ENCODE results near the gene OR4E2. TPM values are rescaled to one million over a fixed set of nuclear protein-coding genes. Genes with fewer than 3 reads are reported as not detected.

Gene OR4E2
- total RNA-seq, 1 experiment from 2014 or later: not detected

DNA sequence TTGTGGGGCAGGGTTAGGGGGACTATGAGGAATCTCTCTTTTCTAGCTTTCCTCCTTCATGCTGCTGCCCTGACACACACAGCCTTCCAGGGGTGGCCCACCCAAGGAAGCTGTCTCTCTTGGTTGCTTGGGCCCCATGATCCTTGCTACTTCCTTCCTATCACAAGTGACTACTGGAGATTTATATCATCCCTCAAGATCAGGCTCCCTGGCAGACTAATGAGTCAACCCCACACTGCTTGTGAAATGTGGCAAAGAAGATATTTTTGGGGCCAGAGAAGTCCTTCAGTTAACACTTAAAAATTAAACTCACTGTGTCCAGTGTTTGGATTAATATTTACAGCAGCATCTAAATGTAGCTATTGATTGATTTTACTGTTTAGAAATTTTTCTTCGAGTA is 18.5 kb downstream of the OR4E2 start:
- no peak overlapping the region for H4K5ac ChIP-seq (ENCODE audit: insufficient read length, low read depth, low read length)
- no peak overlapping the region for H3K18ac ChIP-seq (ENCODE audit: insufficient read length, low read depth, low read length)
- H3K9me3 ChIP-seq (ENCODE audit: control insufficient read depth, low read depth, low read length): no peaks in the 10 kb centered on the region
- no peaks in the 10 kb centered on the region for H3K23me2 ChIP-seq (ENCODE audit: insufficient read length, low read depth, low read length, poor library complexity, severe bottlenecking)
- H3K79me2 ChIP-seq (ENCODE audit: insufficient read depth, low read length): no peaks in the 10 kb centered on the region
- TF ChIP-seq, protein P1, sequence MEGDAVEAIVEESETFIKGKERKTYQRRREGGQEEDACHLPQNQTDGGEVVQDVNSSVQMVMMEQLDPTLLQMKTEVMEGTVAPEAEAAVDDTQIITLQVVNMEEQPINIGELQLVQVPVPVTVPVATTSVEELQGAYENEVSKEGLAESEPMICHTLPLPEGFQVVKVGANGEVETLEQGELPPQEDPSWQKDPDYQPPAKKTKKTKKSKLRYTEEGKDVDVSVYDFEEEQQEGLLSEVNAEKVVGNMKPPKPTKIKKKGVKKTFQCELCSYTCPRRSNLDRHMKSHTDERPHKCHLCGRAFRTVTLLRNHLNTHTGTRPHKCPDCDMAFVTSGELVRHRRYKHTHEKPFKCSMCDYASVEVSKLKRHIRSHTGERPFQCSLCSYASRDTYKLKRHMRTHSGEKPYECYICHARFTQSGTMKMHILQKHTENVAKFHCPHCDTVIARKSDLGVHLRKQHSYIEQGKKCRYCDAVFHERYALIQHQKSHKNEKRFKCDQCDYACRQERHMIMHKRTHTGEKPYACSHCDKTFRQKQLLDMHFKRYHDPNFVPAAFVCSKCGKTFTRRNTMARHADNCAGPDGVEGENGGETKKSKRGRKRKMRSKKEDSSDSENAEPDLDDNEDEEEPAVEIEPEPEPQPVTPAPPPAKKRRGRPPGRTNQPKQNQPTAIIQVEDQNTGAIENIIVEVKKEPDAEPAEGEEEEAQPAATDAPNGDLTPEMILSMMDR (conservative IDR thresholded peaks at IDR 0.05): no peak
- H3K14ac ChIP-seq (ENCODE audit: insufficient read depth, low read length): no peak overlapping the region
- no peaks in the 10 kb centered on the region for H3K4me1 ChIP-seq (ENCODE audit: insufficient read depth, low read length)
- no peaks in the 10 kb centered on the region for H3K4me1 Mint-ChIP-seq
- no peak for DNase-seq
- no peaks in the 10 kb centered on the region for H4K20me1 ChIP-seq (ENCODE audit: control insufficient read depth, insufficient read depth, insufficient read length)
- H2AFZ ChIP-seq (ENCODE audit: low read length): no peak overlapping the region
- no peak overlapping the region for H3K23ac ChIP-seq (ENCODE audit: insufficient read length, low read depth, low read length)
- H3K4ac ChIP-seq (ENCODE audit: low read depth, low read length): no peak overlapping the region
- H3K9ac ChIP-seq (ENCODE audit: extremely low read depth, insufficient read length, low read length): no peak overlapping the region
- WGBS (ENCODE audit: extremely low coverage, insufficient read length, low lambda C conversion rate): no CpG with 5 or more reads among the region's 1 CpG
- no peak overlapping the region for H2BK5ac ChIP-seq (ENCODE audit: insufficient read length, low read length)
- no peak overlapping the region for H4K91ac ChIP-seq (ENCODE audit: insufficient read length, low read depth, low read length)
- H3K79me1 ChIP-seq (ENCODE audit: insufficient read depth, low read depth, low read length, poor library complexity, severe bottlenecking): no peaks in the 10 kb centered on the region
- no peak overlapping the region for H2BK120ac ChIP-seq (ENCODE audit: low read depth, low read length, poor library complexity, severe bottlenecking)
- no peaks in the 10 kb centered on the region for H3K27me3 ChIP-seq (ENCODE audit: insufficient read depth, low read length)
- no peak overlapping the region for H3K4me2 ChIP-seq (ENCODE audit: insufficient read depth, insufficient read length, low read length)
- H2AK5ac ChIP-seq (ENCODE audit: insufficient read length, low read length): no peak overlapping the region
- no peak overlapping the region for H2BK20ac ChIP-seq (ENCODE audit: low read depth, low read length, poor library complexity, severe bottlenecking)
- H3K4me3 Mint-ChIP-seq: no peak overlapping the region
- no peak overlapping the region for H3K27ac Mint-ChIP-seq
- H3T11ph ChIP-seq (ENCODE audit: low read length): no peak overlapping the region
- no peak overlapping the region for H2BK12ac ChIP-seq (ENCODE audit: insufficient read length, low read depth, low read length)
- no peak overlapping the region for H3K27ac ChIP-seq (ENCODE audit: insufficient read length, low read depth, low read length)
- H3K9me3 Mint-ChIP-seq: peaks cover 5 to 13% of the 10 kb centered on the region in 2 experiments; a peak in 4 of 5 replicates
- no peak overlapping the region for H4K8ac ChIP-seq (replicated peaks; ENCODE audit: insufficient read length, low read depth, low read length)
- H3K27me3 Mint-ChIP-seq (ENCODE audit: low read depth): peaks cover 6% of the 10 kb centered on the region
- H3K36me3 Mint-ChIP-seq (ENCODE audit: insufficient read depth in 1 of 3, low read depth in 3 of 3): no peaks in the 10 kb centered on the region
- no peak overlapping the region for H3K56ac ChIP-seq (ENCODE audit: insufficient read length, low read depth, low read length)
- H2BK15ac ChIP-seq (ENCODE audit: low read depth, low read length): no peak overlapping the region
